Neural cell (in vitro differentiated cells): Measurements from ENCODE around the gene NAPG.

Source experiments
- CTCF ChIP-seq: fragments of 450-650 bp; IDR thresholded peaks from 2 replicates; pipeline ENCODE4 v1.5.1; 2014; ENCODE audit warnings: antibody characterized with exemption, mild to moderate bottlenecking, moderate library complexity; ENCODE audit not compliant: poor library complexity, severe bottlenecking
- EP300 ChIP-seq: fragments of 450-650 bp; conservative IDR thresholded peaks from 2 replicates; pipeline ENCODE4 v1.6.1; 2014; ENCODE audit warnings: antibody characterized with exemption, mild to moderate bottlenecking, moderate library complexity; ENCODE audit not compliant: poor library complexity, severe bottlenecking
- EZH2 ChIP-seq: fragments of 200-600, 300-800 bp; shearing (Covaris generic), sonication (generic); IDR thresholded peaks from 2 replicates; pipeline ENCODE4 v1.6.1; 2014; ENCODE audit warnings: antibody characterized with exemption, low read length, borderline replicate concordance, mild to moderate bottlenecking; ENCODE audit not compliant: insufficient read depth, poor library complexity, severe bottlenecking
- POLR2AphosphoS5 ChIP-seq: IDR thresholded peaks from 2 replicates; pipeline ENCODE4 v1.6.1; 2012
- REST ChIP-seq: IDR thresholded peaks from 2 replicates; pipeline ENCODE4 v1.6.1; 2012; ENCODE audit warnings: borderline replicate concordance
- SMC3 ChIP-seq: fragments of 450-650 bp; conservative IDR thresholded peaks from 2 replicates; pipeline ENCODE4 v1.6.1; 2014; ENCODE audit warnings: antibody characterized with exemption, mild to moderate bottlenecking, moderate library complexity; ENCODE audit not compliant: poor library complexity
- TAF1 ChIP-seq: IDR thresholded peaks from 2 replicates; pipeline ENCODE4 v1.6.1; 2012; ENCODE audit warnings: low read depth

- no peak for TF ChIP-seq SMC3
- TF ChIP-seq EZH2 = no peak
- no peak for TF ChIP-seq CTCF
- TF ChIP-seq EP300 = no peak
- no peak for TF ChIP-seq POLR2AphosphoS5
- no peak for TF ChIP-seq REST
- no peak for TF ChIP-seq TAF1
These were observed 45.7 kb downstream of the NAPG start for GRCh38 chr18:10571537-10571936.
